GM23248 (cell line): ENCODE data around the gene FAM118B. TPM values are rescaled to one million over a fixed set of nuclear protein-coding genes. Genes with fewer than 3 reads are reported as not detected.

Experiments used
- DNase-seq: peaks from one replicate; pipeline ENCODE4 v3.0.0-alpha.2; 2015
- H2AFZ ChIP-seq: fragments of 200-600 bp; sonication (generic); 2 replicates; pipeline ENCODE4 v1.6.1; 2016; ENCODE audit warnings: antibody characterized with exemption
- H3F3A ChIP-seq: fragments of 200-600 bp; sonication (generic); 2 replicates; pipeline ENCODE4 v1.6.1; 2016; ENCODE audit warnings: mild to moderate bottlenecking, antibody characterized with exemption, mixed run types; ENCODE audit not compliant: insufficient read depth
- H3K27ac ChIP-seq: fragments of 200-600 bp; sonication (generic); 2 replicates; pipeline ENCODE4 v1.5.1; 2016; ENCODE audit warnings: mild to moderate bottlenecking
- H3K27me3 ChIP-seq: fragments of 200-600 bp; sonication (generic); replicated peaks from 2 replicates; pipeline ENCODE4 v1.6.1; 2016; ENCODE audit warnings: mild to moderate bottlenecking; ENCODE audit not compliant: insufficient read depth
- H3K36me3 ChIP-seq: fragments of 200-600 bp; sonication (generic); 2 replicates; pipeline ENCODE4 v1.6.1; 2016; ENCODE audit warnings: low read depth, mild to moderate bottlenecking
- H3K4me1 ChIP-seq: fragments of 200-600 bp; sonication (generic); 2 replicates; pipeline ENCODE4 v1.6.1; 2016; ENCODE audit warnings: mild to moderate bottlenecking; ENCODE audit not compliant: insufficient read depth
- H3K4me2 ChIP-seq: fragments of 200-600 bp; sonication (generic); one replicate; pipeline ENCODE4 v1.6.1; 2016; ENCODE audit warnings: mild to moderate bottlenecking; ENCODE audit not compliant: unreplicated experiment
- H3K4me3 ChIP-seq: fragments of 200-600 bp; sonication (generic); 2 replicates; pipeline ENCODE4 v1.5.1; 2016; ENCODE audit warnings: mild to moderate bottlenecking
- H3K79me2 ChIP-seq: fragments of 200-600 bp; sonication (generic); 2 replicates; pipeline ENCODE4 v1.6.1; 2016; ENCODE audit warnings: mild to moderate bottlenecking; ENCODE audit not compliant: insufficient read depth
- H3K9ac ChIP-seq: fragments of 200-600 bp; sonication (generic); 2 replicates; pipeline ENCODE4 v1.6.1; 2016; ENCODE audit warnings: mild to moderate bottlenecking
- H3K9me2 ChIP-seq: fragments of 200-600 bp; sonication (generic); 2 replicates; pipeline ENCODE4 v1.6.1; 2016; ENCODE audit warnings: mixed run types, mild to moderate bottlenecking, moderate library complexity; ENCODE audit not compliant: insufficient read depth
- H3K9me3 ChIP-seq: fragments of 200-600 bp; sonication (generic); one replicate; pipeline ENCODE4 v1.6.1; 2017; ENCODE audit warnings: low read depth
- H4K20me1 ChIP-seq: fragments of 200-600 bp; sonication (generic); 2 replicates; pipeline ENCODE4 v1.6.0; 2016; ENCODE audit not compliant: insufficient read depth
- EZH2 ChIP-seq: fragments of 200-600 bp; sonication (generic); IDR thresholded peaks from 2 replicates; pipeline ENCODE4 v1.6.1; 2018; ENCODE audit warnings: antibody characterized with exemption, mild to moderate bottlenecking; ENCODE audit not compliant: insufficient read depth, poor library complexity, severe bottlenecking
- EZH2phosphoT487 ChIP-seq: fragments of 200-600 bp; sonication (generic); IDR thresholded peaks from 2 replicates; pipeline ENCODE4 v1.6.1; 2018; ENCODE audit warnings: antibody characterized with exemption, moderate library complexity, mild to moderate bottlenecking, low read depth; ENCODE audit not compliant: insufficient read depth
- WGBS, 2 experiments: methylation state at CpG; one replicate each; pipeline ENCODE4 v1.1.6; 2015 to 2017; ENCODE audit warnings: low lambda C conversion rate in 2 of 2, low coverage in 1 of 2; ENCODE audit errors: missing lambda C conversion rate in 2 of 2; 5-methylcytosine and 5-hydroxymethylcytosine counted together
- in situ Hi-C: fragments of 300-500 bp; cut with MboI; formaldehyde crosslinking; loops from 2 replicates; pipeline ENCODE4 v1.15.0; 2020
- polyA plus RNA-seq: library from polyadenylated mRNA; unstranded; fragments of >200 nt; fragmentation: Nextera tagmentation; extraction: Ambion mirVana; gene quantifications from 2 replicates; pipeline ENCODE4 v1.2.1, GENCODE V29; 2016
- total RNA-seq: library from RNA; depleted of rRNA; stranded (reverse); fragments of >200 nt; shearing (Covaris generic); gene quantifications from 2 replicates; pipeline ENCODE4 v1.2.3, GENCODE V29; 2014

The FAM118B gene
- total and polyA plus RNA-seq, 2 experiments from 2014 or later = 23.1 to 30.5 TPM

GRCh38 chr11:126190792-126191191 is 20.8 kb upstream of the FAM118B start:
- DNase-seq = no peak
- Histone ChIP-seq H3K36me3 (no peaks in the 10 kb centered on the region), H3K4me3 (no peak overlapping the region), H3K4me2 (no peak overlapping the region), H3K9ac (no peak overlapping the region), H3K27ac (no peak overlapping the region), H3K9me2 (no peaks in the 10 kb centered on the region), H3K9me3 (no peaks in the 10 kb centered on the region), H3K79me2 (no peaks in the 10 kb centered on the region), H4K20me1 (no peaks in the 10 kb centered on the region), H3K4me1 (no peaks in the 10 kb centered on the region), H3F3A (no peaks in the 10 kb centered on the region), H3K27me3 (no peaks in the 10 kb centered on the region), H2AFZ (no peak overlapping the region)
- in situ Hi-C loops = no loop called here
- 97 to 98% methylated on average over 14 of the region's 14 CpGs for WGBS, 2 experiments
- TF ChIP-seq EZH2 = no peak
- TF ChIP-seq EZH2phosphoT487 = no peak

GRCh38 chr11:126191379-126192073 is 20.1 kb upstream of the FAM118B start:
- DNase-seq = no peak
- Histone ChIP-seq H3K4me1 (no peaks in the 10 kb centered on the region), H3F3A (no peaks in the 10 kb centered on the region), H3K36me3 (no peaks in the 10 kb centered on the region), H3K27me3 (no peaks in the 10 kb centered on the region), H3K4me3 (no peak overlapping the region), H2AFZ (no peak overlapping the region), H3K4me2 (no peak overlapping the region), H4K20me1 (no peaks in the 10 kb centered on the region), H3K27ac (no peak overlapping the region), H3K9me3 (no peaks in the 10 kb centered on the region), H3K79me2 (no peaks in the 10 kb centered on the region), H3K9me2 (no peaks in the 10 kb centered on the region), H3K9ac (no peak overlapping the region)
- no peak for TF ChIP-seq EZH2phosphoT487
- no peak for TF ChIP-seq EZH2
- in situ Hi-C loops = no loop called here
- WGBS, 2 experiments = 96 to 97% methylated on average over 11 of the region's 11 CpGs

- Histone ChIP-seq H3K36me3 (peaks cover 6% of the 10 kb centered on the region; the same call in 1 of the 2 replicates), H3K9me2 (no peaks in the 10 kb centered on the region), H3K4me1 (no peaks in the 10 kb centered on the region), H3K27me3 (no peaks in the 10 kb centered on the region), H3K4me3 (no peak overlapping the region), H3K9ac (no peak overlapping the region), H2AFZ (no peak overlapping the region), H3F3A (no peaks in the 10 kb centered on the region), H3K79me2 (no peaks in the 10 kb centered on the region), H3K4me2 (no peak overlapping the region), H3K27ac (no peak overlapping the region), H4K20me1 (no peaks in the 10 kb centered on the region), H3K9me3 (no peaks in the 10 kb centered on the region)
- WGBS, 2 experiments = 69 to 73% methylated on average over 7 of the region's 7 CpGs
- DNase-seq = no peak
- TF ChIP-seq EZH2 = no peak
- TF ChIP-seq EZH2phosphoT487 = no peak
- in situ Hi-C loops = no loop called here
These were observed 19.2 kb upstream of the FAM118B start for GRCh38 chr11:126192361-126192760.

GRCh38 chr11:126193038-126193478 is 18.5 kb upstream of the FAM118B start:
- no peaks in the 10 kb centered on the region for H3K27me3 ChIP-seq
- no peak for DNase-seq
- TF ChIP-seq EZH2 = no peak
- no peak overlapping the region for H3K4me2 ChIP-seq
- H3K9me2 ChIP-seq = no peaks in the 10 kb centered on the region
- no peaks in the 10 kb centered on the region for H3K79me2 ChIP-seq
- no peak overlapping the region for H2AFZ ChIP-seq
- H3K4me3 ChIP-seq = no peak overlapping the region
- H3K36me3 ChIP-seq = peaks cover 10% of the 10 kb centered on the region; the same call in 1 of the 2 replicates
- H3K4me1 ChIP-seq = no peaks in the 10 kb centered on the region
- in situ Hi-C loops = no loop called here
- no peak overlapping the region for H3K27ac ChIP-seq
- 88 to 91% methylated on average over 16 of the region's 16 CpGs for WGBS, 2 experiments
- H3K9me3 ChIP-seq = no peaks in the 10 kb centered on the region
- no peaks in the 10 kb centered on the region for H4K20me1 ChIP-seq
- H3K9ac ChIP-seq = no peak overlapping the region
- H3F3A ChIP-seq = no peaks in the 10 kb centered on the region
